GM12865 (cell line): Measurements from ENCODE around the gene SH3PXD2A.

Source experiments
- DNase-seq: peaks from one replicate; pipeline ENCODE4 v3.0.0; 2010; ENCODE audit warnings: low read depth
- H3K4me3 ChIP-seq: 2 replicates; pipeline ENCODE4 v1.5.1; 2011; ENCODE audit warnings: mild to moderate bottlenecking, low read depth, low read length, control low read depth
- CTCF ChIP-seq: IDR thresholded peaks from 2 replicates; pipeline ENCODE4 v1.5.1; 2011; ENCODE audit warnings: low read length, control low read depth, low read depth, inconsistent platforms; ENCODE audit not compliant: insufficient read depth; ENCODE audit errors: missing control alignments

The SH3PXD2A gene

GRCh38 chr10:103855852-103856796 is 748 bp upstream of the SH3PXD2A start:
- no peak for DNase-seq
- no peak for TF ChIP-seq CTCF
- no peak overlapping the region for H3K4me3 ChIP-seq

GRCh38 chr10:103854686-103855391 is 537 bp downstream of the SH3PXD2A start:
- no peak overlapping the region for H3K4me3 ChIP-seq
- no peak for DNase-seq
- TF ChIP-seq CTCF: no peak

GRCh38 chr10:103854265-103854685 is 1.1 kb downstream of the SH3PXD2A start:
- no peak for DNase-seq
- TF ChIP-seq CTCF: no peak
- H3K4me3 ChIP-seq: no peak overlapping the region

GRCh38 chr10:103853428-103854264 is 1.7 kb downstream of the SH3PXD2A start:
- no peak for DNase-seq
- H3K4me3 ChIP-seq: no peak overlapping the region
- TF ChIP-seq CTCF: no peak

GRCh38 chr10:103852856-103853255 is 2.5 kb downstream of the SH3PXD2A start:
- no peak for TF ChIP-seq CTCF
- no peak overlapping the region for H3K4me3 ChIP-seq
- DNase-seq: no peak

GRCh38 chr10:103852189-103852711 is 3.1 kb downstream of the SH3PXD2A start:
- TF ChIP-seq CTCF: no peak
- H3K4me3 ChIP-seq: no peak overlapping the region
- no peak for DNase-seq
